ENCODE data around the gene SLC37A2.

GRCh38 chr11:125084057-125084416, 20.9 kb downstream of the SLC37A2 start:
- TF ChIP-seq TOPORS (CRISPR knock-in tag; IDR thresholded peaks at IDR 0.05) (no peak), ETS1 (CRISPR knock-in tag; IDR thresholded peaks at IDR 0.05) (no peak), CSRNP2 (CRISPR knock-in tag; conservative IDR thresholded peaks at IDR 0.05; ENCODE audit: low read depth) (no peak), CERS6 (CRISPR knock-in tag; IDR thresholded peaks at IDR 0.05) (no peak), FOXK2 (IDR thresholded peaks at IDR 0.05) (no peak), TAF1 (CRISPR knock-in tag; IDR thresholded peaks at IDR 0.05) (no peak), ZNF589 (CRISPR knock-in tag; conservative IDR thresholded peaks at IDR 0.05) (no peak), MEIS1 (CRISPR knock-in tag; IDR thresholded peaks at IDR 0.05; ENCODE audit: borderline replicate concordance) (no peak), KDM4B (CRISPR knock-in tag; IDR thresholded peaks at IDR 0.05) (no peak), EZH2 (conservative IDR thresholded peaks at IDR 0.05; ENCODE audit: low read depth, low read length) (no peak)
- TF ChIP-seq, protein P1, sequence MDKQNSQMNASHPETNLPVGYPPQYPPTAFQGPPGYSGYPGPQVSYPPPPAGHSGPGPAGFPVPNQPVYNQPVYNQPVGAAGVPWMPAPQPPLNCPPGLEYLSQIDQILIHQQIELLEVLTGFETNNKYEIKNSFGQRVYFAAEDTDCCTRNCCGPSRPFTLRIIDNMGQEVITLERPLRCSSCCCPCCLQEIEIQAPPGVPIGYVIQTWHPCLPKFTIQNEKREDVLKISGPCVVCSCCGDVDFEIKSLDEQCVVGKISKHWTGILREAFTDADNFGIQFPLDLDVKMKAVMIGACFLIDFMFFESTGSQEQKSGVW (CRISPR knock-in tag; IDR thresholded peaks at IDR 0.05; ENCODE audit: borderline replicate concordance), result no peak
- TF ChIP-seq, protein P2, sequence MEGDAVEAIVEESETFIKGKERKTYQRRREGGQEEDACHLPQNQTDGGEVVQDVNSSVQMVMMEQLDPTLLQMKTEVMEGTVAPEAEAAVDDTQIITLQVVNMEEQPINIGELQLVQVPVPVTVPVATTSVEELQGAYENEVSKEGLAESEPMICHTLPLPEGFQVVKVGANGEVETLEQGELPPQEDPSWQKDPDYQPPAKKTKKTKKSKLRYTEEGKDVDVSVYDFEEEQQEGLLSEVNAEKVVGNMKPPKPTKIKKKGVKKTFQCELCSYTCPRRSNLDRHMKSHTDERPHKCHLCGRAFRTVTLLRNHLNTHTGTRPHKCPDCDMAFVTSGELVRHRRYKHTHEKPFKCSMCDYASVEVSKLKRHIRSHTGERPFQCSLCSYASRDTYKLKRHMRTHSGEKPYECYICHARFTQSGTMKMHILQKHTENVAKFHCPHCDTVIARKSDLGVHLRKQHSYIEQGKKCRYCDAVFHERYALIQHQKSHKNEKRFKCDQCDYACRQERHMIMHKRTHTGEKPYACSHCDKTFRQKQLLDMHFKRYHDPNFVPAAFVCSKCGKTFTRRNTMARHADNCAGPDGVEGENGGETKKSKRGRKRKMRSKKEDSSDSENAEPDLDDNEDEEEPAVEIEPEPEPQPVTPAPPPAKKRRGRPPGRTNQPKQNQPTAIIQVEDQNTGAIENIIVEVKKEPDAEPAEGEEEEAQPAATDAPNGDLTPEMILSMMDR (CRISPR knock-in tag; IDR thresholded peaks at IDR 0.05), result no peak
